ENCODE data around the gene NEK10.

DNA sequence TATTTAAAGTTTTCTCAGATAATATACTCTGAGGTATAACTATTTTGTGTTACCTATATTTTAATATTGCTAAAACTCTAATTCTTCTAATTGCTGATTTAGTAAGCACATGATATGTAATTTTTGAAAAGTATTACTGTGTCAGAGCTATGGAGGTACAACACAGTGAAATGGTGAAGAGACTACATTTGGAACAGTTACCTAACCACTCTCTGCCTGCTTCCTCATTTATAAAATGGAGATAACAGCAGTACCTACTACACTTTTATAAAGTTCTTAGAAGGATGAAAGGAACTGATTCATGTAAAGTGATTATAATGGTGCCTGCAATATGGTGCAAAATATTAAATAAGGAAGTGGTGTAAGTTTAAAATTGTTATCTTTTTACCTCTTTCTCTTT lies 16.3 kb upstream of the NEK10 start:
- TF ChIP-seq, protein P1, sequence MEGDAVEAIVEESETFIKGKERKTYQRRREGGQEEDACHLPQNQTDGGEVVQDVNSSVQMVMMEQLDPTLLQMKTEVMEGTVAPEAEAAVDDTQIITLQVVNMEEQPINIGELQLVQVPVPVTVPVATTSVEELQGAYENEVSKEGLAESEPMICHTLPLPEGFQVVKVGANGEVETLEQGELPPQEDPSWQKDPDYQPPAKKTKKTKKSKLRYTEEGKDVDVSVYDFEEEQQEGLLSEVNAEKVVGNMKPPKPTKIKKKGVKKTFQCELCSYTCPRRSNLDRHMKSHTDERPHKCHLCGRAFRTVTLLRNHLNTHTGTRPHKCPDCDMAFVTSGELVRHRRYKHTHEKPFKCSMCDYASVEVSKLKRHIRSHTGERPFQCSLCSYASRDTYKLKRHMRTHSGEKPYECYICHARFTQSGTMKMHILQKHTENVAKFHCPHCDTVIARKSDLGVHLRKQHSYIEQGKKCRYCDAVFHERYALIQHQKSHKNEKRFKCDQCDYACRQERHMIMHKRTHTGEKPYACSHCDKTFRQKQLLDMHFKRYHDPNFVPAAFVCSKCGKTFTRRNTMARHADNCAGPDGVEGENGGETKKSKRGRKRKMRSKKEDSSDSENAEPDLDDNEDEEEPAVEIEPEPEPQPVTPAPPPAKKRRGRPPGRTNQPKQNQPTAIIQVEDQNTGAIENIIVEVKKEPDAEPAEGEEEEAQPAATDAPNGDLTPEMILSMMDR (IDR thresholded peaks at IDR 0.05), result no peak
- TF ChIP-seq POLR2A (IDR thresholded peaks at IDR 0.05), result no peak
